IMR-90 (cell line): Measurements from ENCODE around the gene EDC4. TPM values are rescaled to one million over a fixed set of nuclear protein-coding genes. Genes with fewer than 3 reads are reported as not detected.

Source experiments
- ELK1 ChIP-seq: fragments of 150-350 bp; IDR thresholded peaks from 2 replicates; pipeline ENCODE4 v1.6.1; 2016; ENCODE audit warnings: low read depth, mild to moderate bottlenecking, low read length, moderate library complexity, borderline replicate concordance
- POLR2A ChIP-seq: IDR thresholded peaks from 2 replicates; pipeline ENCODE4 v1.6.1; 2012; ENCODE audit warnings: mild to moderate bottlenecking, low read depth, low read length
- RCOR1 ChIP-seq: IDR thresholded peaks from 2 replicates; pipeline ENCODE4 v1.6.1; 2012; ENCODE audit warnings: mild to moderate bottlenecking, low read length, improper control_type of control experiment; ENCODE audit not compliant: insufficient replicate concordance
- RFX5 ChIP-seq: IDR thresholded peaks from 2 replicates; pipeline ENCODE4 v1.8.0; 2012; ENCODE audit warnings: low read depth, mild to moderate bottlenecking, low read length, moderate library complexity
- microRNA-seq, 2 experiments: library from miRNA; stranded (forward) in 1 of 2; unstranded in 1 of 2; fragments of 10-50 nt in 1 of 2; fragments of <30 nt in 1 of 2; gene quantifications in 1 of 2; microRNA quantifications in 1 of 2; one replicate each; pipeline versions ENCODE3 to v1.1.0; 2013 to 2020; ENCODE audit not compliant: insufficient read depth in 1 of 2, insufficient read length in 1 of 2, unreplicated experiment in 1 of 2
- polyA plus RNA-seq, 3 experiments: library from polyadenylated mRNA; depleted of rRNA; stranded (reverse); fragments of >200 nt; gene quantifications; 2 replicates each; pipeline ENCODE4 v1.2.3, GENCODE V29; 2012; ENCODE audit warnings: low replicate concordance in 1 of 3
- small RNA-seq, 5 experiments: library from RNA; depleted of rRNA; stranded (forward); fragments of <200 nt; gene quantifications; one replicate each; pipeline ENCODE3, GENCODE V24; 2012
- total RNA-seq: library from RNA; depleted of rRNA; stranded (reverse); fragments of >200 nt; gene quantifications from 2 replicates; pipeline ENCODE4 v1.2.3, GENCODE V29; 2012; rRNA removed

The EDC4 gene
- total and polyA plus RNA-seq, 2 of the 4 experiments (the other 2 are of a cell fraction) = 33.2 to 64.0 TPM

- TF ChIP-seq RCOR1 (no peak), POLR2A (no peak), RFX5 (no peak), ELK1 (no peak)
Measured at GRCh38 chr16:67930678-67931211, 57.9 kb downstream of the EDC4 start (continued).

Small RNA genes within 50 kb of the gene (microRNA-seq; reads per million reads assigned to microRNA genes)
- gene AC040162.2 (ENCODE audit: insufficient read depth, insufficient read length) (not detected), gene NRN1L (ENCODE audit: insufficient read depth, insufficient read length) (not detected)

Small RNA genes within 50 kb of the gene (small RNA-seq; reads per million reads assigned to genes)
- gene AC040162.2 = 0 reads per million in 5 experiments
- gene NRN1L = 0 reads per million in 5 experiments

Other genes with a start within 250 kb of the EDC4 start
- 0.18 and 0.28 TPM in 2 replicates for gene CARMIL2, start 227.9 kb upstream of the EDC4 start, total RNA-seq
- gene CARMIL2, start 227.9 kb upstream of the EDC4 start, polyA plus RNA-seq (2012; rRNA removed) = 0.77 and 0.97 TPM in 2 replicates
- gene ACD, start 212.8 kb upstream of the EDC4 start, total RNA-seq = 12.8 and 15.6 TPM in 2 replicates
- 31.1 and 38.9 TPM in 2 replicates for gene ACD, start 212.8 kb upstream of the EDC4 start, polyA plus RNA-seq (2012; rRNA removed)
- gene PARD6A, start 212.1 kb upstream of the EDC4 start, total RNA-seq = 0.28 and 0.36 TPM in 2 replicates
- gene PARD6A, start 212.1 kb upstream of the EDC4 start, polyA plus RNA-seq (2012; rRNA removed) = 0.55 and 0.65 TPM in 2 replicates
- gene ENKD1, start 206.3 kb upstream of the EDC4 start, total RNA-seq = 2.9 and 3.1 TPM in 2 replicates
- 6.3 and 7.8 TPM in 2 replicates for gene ENKD1, start 206.3 kb upstream of the EDC4 start, polyA plus RNA-seq (2012; rRNA removed)
- 0.28 and 0.54 TPM in 2 replicates for gene C16orf86, start 206.2 kb upstream of the EDC4 start, total RNA-seq
- gene C16orf86, start 206.2 kb upstream of the EDC4 start, polyA plus RNA-seq (2012; rRNA removed) = 0.63 and 0.70 TPM in 2 replicates
- 15.8 and 18.1 TPM in 2 replicates for gene GFOD2, start 153.7 kb upstream of the EDC4 start, total RNA-seq
- gene GFOD2, start 153.7 kb upstream of the EDC4 start, polyA plus RNA-seq (2012; rRNA removed) = 12.3 and 13.3 TPM in 2 replicates
- 2.2 and 2.7 TPM in 2 replicates for gene RANBP10, start 66.5 kb upstream of the EDC4 start, total RNA-seq
- 12.1 and 13.0 TPM in 2 replicates for gene RANBP10, start 66.5 kb upstream of the EDC4 start, polyA plus RNA-seq (2012; rRNA removed)
- gene TSNAXIP1, start 66.2 kb upstream of the EDC4 start, total RNA-seq = 0.56 and 0.72 TPM in 2 replicates
- gene TSNAXIP1, start 66.2 kb upstream of the EDC4 start, polyA plus RNA-seq (2012; rRNA removed) = 1.4 and 1.6 TPM in 2 replicates
- 13.3 and 13.9 TPM in 2 replicates for gene THAP11, start 30.7 kb upstream of the EDC4 start, total RNA-seq
- gene THAP11, start 30.7 kb upstream of the EDC4 start, polyA plus RNA-seq (2012; rRNA removed) = 14.5 and 16.7 TPM in 2 replicates
- gene NUTF2, start 26.1 kb upstream of the EDC4 start, total RNA-seq = 42.7 and 55.0 TPM in 2 replicates
- gene NUTF2, start 26.1 kb upstream of the EDC4 start, polyA plus RNA-seq (2012; rRNA removed) = 361 and 399 TPM in 2 replicates
- 33.3 TPM in 2 replicates for gene CENPT, start 25.4 kb upstream of the EDC4 start, total RNA-seq
- 83.1 and 86.4 TPM in 2 replicates for gene CENPT, start 25.4 kb upstream of the EDC4 start, polyA plus RNA-seq (2012; rRNA removed)
- gene NRN1L, start 11.8 kb downstream of the EDC4 start, total RNA-seq = not detected in 2 replicates
- 0.27 and 0.32 TPM in 2 replicates for gene NRN1L, start 11.8 kb downstream of the EDC4 start, polyA plus RNA-seq (2012; rRNA removed)
- gene PSKH1, start 20.2 kb downstream of the EDC4 start, total RNA-seq = 10.3 and 11.5 TPM in 2 replicates
- 26.5 and 26.7 TPM in 2 replicates for gene PSKH1, start 20.2 kb downstream of the EDC4 start, polyA plus RNA-seq (2012; rRNA removed)
- 0.18 and 0.28 TPM in 2 replicates for gene CTRL, start 58.8 kb downstream of the EDC4 start, total RNA-seq
- 0.89 and 1.1 TPM in 2 replicates for gene CTRL, start 58.8 kb downstream of the EDC4 start, polyA plus RNA-seq (2012; rRNA removed)
- 25.6 and 28.7 TPM in 2 replicates for gene PSMB10, start 63.8 kb downstream of the EDC4 start, total RNA-seq
- gene PSMB10, start 63.8 kb downstream of the EDC4 start, polyA plus RNA-seq (2012; rRNA removed) = 36.7 and 50.5 TPM in 2 replicates
- 1.4 and 1.7 TPM in 2 replicates for gene LCAT, start 71.1 kb downstream of the EDC4 start, total RNA-seq
- 18.8 and 22.5 TPM in 2 replicates for gene LCAT, start 71.1 kb downstream of the EDC4 start, polyA plus RNA-seq (2012; rRNA removed)
- gene SLC12A4, start 95.6 kb downstream of the EDC4 start, total RNA-seq = 36.4 and 36.6 TPM in 2 replicates
- 114 and 132 TPM in 2 replicates for gene SLC12A4, start 95.6 kb downstream of the EDC4 start, polyA plus RNA-seq (2012; rRNA removed)
- not detected in 2 replicates for gene DPEP3, start 107.4 kb downstream of the EDC4 start, total RNA-seq
- not detected in 2 replicates for gene DPEP3, start 107.4 kb downstream of the EDC4 start, polyA plus RNA-seq (2012; rRNA removed)
- not detected in 2 replicates for gene DPEP2, start 126.4 kb downstream of the EDC4 start, total RNA-seq
- gene DPEP2, start 126.4 kb downstream of the EDC4 start, polyA plus RNA-seq (2012; rRNA removed) = not detected in 2 replicates
- not detected in 2 replicates for gene DPEP2NB, start 142.9 kb downstream of the EDC4 start, total RNA-seq
- not detected in 2 replicates for gene DPEP2NB, start 142.9 kb downstream of the EDC4 start, polyA plus RNA-seq (2012; rRNA removed)
- 8.9 and 10.0 TPM in 2 replicates for gene DDX28, start 150.2 kb downstream of the EDC4 start, total RNA-seq
- 9.0 and 9.2 TPM in 2 replicates for gene DDX28, start 150.2 kb downstream of the EDC4 start, polyA plus RNA-seq (2012; rRNA removed)
- gene DUS2, start 150.2 kb downstream of the EDC4 start, total RNA-seq = 28.1 and 30.5 TPM in 2 replicates
- gene DUS2, start 150.2 kb downstream of the EDC4 start, polyA plus RNA-seq (2012; rRNA removed) = 15.8 TPM in 2 replicates
- 14.7 and 21.5 TPM in 2 replicates for gene NFATC3, start 212.3 kb downstream of the EDC4 start, total RNA-seq
- gene NFATC3, start 212.3 kb downstream of the EDC4 start, polyA plus RNA-seq (2012; rRNA removed) = 6.3 TPM in 2 replicates